Measurements from ENCODE around the gene SPSB3. TPM values are rescaled to one million over a fixed set of nuclear protein-coding genes. Genes with fewer than 3 reads are reported as not detected.

Gene SPSB3
- total RNA-seq, 1 donor from 2014 or later = 37.5 TPM

DNA sequence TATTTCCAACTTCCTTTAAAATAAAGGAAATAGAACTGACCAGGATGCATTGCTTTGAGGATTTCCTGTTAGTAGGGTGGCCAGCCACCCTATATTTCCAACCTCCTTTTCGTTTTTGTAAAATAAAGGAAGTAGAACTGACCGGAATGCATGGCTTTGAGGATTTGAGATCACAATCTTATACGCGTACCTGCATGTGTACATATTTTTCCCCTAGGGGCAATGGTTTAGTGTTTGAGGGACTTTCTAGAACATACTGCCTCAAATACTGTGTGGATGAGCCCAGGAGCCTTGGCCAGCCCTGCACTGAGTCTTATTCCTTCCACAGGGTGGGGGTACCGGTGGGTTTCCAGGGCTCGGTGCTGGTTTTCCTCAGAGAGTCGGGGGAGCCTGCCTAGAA is 50.8 kb downstream of the SPSB3 start:
- DNase-seq (no peak), ATAC-seq (ENCODE audit: poor library complexity) (no peak)
- intact Hi-C loops (cut with DNase I) = no loop called here

DNA sequence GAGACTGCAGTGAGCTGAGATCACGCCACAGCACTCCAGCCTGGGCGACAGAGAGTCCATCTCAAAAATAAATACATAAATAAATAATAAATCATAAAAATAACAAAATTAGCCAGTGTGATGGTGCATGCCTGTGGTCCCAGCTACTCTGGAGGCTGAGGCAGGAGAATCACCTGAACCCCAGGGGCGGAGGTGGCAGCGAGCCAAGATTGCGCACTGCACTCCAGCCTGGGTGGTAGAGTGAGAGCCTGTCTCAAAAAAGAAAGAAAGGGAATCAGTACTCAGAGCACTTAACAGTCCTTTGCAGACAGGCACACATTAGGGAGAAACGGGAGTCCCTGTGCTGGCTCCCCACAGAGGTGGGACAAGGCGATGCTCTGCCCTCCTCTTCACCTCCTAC is 51.3 kb downstream of the SPSB3 start:
- no peak for ATAC-seq (ENCODE audit: poor library complexity)
- intact Hi-C loops (cut with DNase I) = no loop called here

DNA sequence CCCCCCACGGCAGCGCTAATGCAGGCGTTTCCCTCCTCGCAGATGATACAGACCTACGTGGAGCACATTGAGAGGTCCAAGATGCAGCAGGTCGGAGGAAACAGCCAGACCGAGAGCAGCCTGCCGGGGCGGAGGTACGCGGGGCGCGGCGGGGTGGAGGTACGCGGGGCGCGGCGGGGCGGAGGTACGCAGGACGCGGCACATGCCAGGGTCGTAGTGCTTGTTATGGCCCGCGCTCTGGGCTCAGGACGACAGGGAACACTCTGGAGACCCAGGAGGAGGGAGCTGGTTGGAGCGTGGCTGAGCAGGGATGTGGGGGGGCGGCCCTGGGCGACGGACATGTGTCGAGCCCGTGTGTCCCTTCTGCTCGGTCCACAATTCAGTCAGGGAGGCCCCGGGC is 52.9 kb downstream of the SPSB3 start:
- intact Hi-C loops (cut with DNase I) = no loop called here
- DNase-seq = no peak
- no peak for ATAC-seq (ENCODE audit: poor library complexity)

More for the DNA sequence above, 51.3 kb downstream of the SPSB3 start:
- DNase-seq = no peak

DNA sequence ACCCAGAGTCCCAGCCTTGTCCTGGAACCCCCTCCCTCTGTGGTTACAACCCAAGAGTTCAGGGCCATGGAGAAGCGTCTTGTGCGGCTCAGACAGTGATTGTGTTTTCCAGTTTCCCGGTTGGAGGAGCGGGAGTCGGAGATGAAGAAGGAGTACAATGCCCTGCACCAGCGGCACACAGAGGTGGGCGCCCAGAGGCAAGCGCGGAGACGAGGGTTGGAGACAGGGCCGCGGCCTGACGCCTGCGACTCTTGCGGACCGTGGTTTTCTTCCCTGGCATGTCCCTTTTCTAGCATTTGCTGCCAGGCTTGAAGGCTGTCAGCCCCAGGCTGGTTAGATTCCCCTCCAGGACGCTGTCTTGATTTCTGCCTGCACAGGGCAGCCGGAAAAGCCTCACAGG is 53.3 kb downstream of the SPSB3 start:
- intact Hi-C loops (cut with DNase I) = no loop called here
- ATAC-seq (ENCODE audit: poor library complexity) (no peak), DNase-seq (no peak)

DNA sequence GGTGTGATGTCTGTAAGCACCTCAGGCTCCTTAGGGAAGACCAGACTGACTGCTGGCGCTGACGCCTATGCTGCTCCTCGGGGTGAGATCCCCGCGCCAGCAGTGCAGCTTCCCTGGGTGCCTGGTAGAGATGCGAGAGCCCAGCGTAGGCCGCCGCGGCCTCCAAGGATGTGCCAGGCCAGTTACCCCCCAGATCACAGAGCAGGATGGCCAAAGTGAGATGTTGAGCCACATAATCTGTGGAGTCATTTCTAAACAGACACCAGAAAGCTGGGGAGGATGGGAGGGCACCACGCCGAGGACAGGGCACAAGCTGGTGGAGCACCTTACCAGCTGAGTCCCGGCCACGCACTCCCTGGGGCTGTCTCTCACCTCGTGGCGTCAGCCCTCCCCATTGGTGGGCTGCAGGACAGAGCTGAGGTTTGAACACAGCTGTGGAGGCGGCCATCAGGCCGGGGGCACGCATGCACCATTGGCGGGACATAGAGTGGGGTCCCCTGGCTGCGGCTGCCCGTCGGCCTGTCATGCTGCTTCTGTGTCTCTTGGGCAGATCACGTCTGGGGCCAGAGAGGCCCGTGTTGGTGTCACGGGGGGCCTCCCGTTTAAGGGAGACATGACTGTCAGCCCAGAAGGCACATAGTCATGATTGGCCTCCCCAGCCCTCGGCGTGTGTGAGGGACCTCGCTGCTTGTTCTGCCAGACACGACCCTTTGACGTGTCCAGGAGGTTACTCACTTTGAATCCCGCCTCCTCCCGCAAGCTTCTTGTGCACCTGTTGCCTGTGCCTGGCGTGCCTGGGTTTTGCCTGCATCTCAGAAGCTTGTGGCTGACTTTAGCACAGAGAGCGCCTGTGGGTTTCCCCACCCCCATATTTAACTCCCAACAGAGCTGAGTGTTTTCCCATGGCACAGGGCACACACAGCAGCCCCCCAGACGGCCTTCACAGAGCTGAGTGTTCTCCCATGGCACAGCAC is 54.4 kb downstream of the SPSB3 start:
- ATAC-seq (ENCODE audit: poor library complexity) (no peak), DNase-seq (no peak)
- intact Hi-C loops (cut with DNase I) = no loop called here

Small RNAs within 50 kb of the gene (microRNA-seq; reads per million reads assigned to microRNA genes)
- gene MIR3177 = not detected

Other genes starting within 250 kb of the SPSB3 start
- 28.9 TPM for gene TMEM204, start 248.9 kb downstream of the SPSB3 start, total RNA-seq
- gene IFT140, start 170.5 kb downstream of the SPSB3 start, total RNA-seq = 8.4 TPM
- 10.0 TPM for gene CRAMP1, start 170.2 kb downstream of the SPSB3 start, total RNA-seq
- gene JPT2, start 104.3 kb downstream of the SPSB3 start, total RNA-seq = 30.6 TPM
- 61.4 TPM for gene MAPK8IP3, start 76.4 kb downstream of the SPSB3 start, total RNA-seq
- 33.6 TPM for gene NME3, start 11.0 kb downstream of the SPSB3 start, total RNA-seq
- 7.1 TPM for gene EME2, start 9.8 kb downstream of the SPSB3 start, total RNA-seq
- gene MRPS34, start 9.4 kb downstream of the SPSB3 start, total RNA-seq = 91.8 TPM
- gene NUBP2, start 389 bp upstream of the SPSB3 start, total RNA-seq = 34.8 TPM
- 0.11 TPM for gene IGFALS, start 11.1 kb upstream of the SPSB3 start, total RNA-seq
- gene HAGH, start 44.3 kb upstream of the SPSB3 start, total RNA-seq = 163 TPM
- gene FAHD1, start 44.6 kb upstream of the SPSB3 start, total RNA-seq = 31.0 TPM
- gene MEIOB, start 89.6 kb upstream of the SPSB3 start, total RNA-seq = not detected
- gene HS3ST6, start 135.8 kb upstream of the SPSB3 start, total RNA-seq = not detected
- gene MSRB1, start 160.6 kb upstream of the SPSB3 start, total RNA-seq = 22.8 TPM
- gene RPL3L, start 172.1 kb upstream of the SPSB3 start, total RNA-seq = 304 TPM
- gene NDUFB10, start 177.0 kb upstream of the SPSB3 start, total RNA-seq = 723 TPM
- 770 TPM for gene RPS2, start 182.3 kb upstream of the SPSB3 start, total RNA-seq
- gene RNF151, start 184.3 kb upstream of the SPSB3 start, total RNA-seq = not detected
- 20.3 TPM for gene TBL3, start 189.5 kb upstream of the SPSB3 start, total RNA-seq
- gene NOXO1, start 198.9 kb upstream of the SPSB3 start, total RNA-seq = not detected
- gene GFER, start 201.6 kb upstream of the SPSB3 start, total RNA-seq = 28.3 TPM
- 0.32 TPM for gene SYNGR3, start 207.4 kb upstream of the SPSB3 start, total RNA-seq
- gene ZNF598, start 227.2 kb upstream of the SPSB3 start, total RNA-seq = 17.2 TPM
- not detected for gene NPW, start 237.2 kb upstream of the SPSB3 start, total RNA-seq
- gene NHERF2, start 244.3 kb upstream of the SPSB3 start, total RNA-seq = 258 TPM